HG03575 (cell line): ENCODE results near the gene TMEM120A.

Experiments
- ATAC-seq: cut with Tn5 transposase; IDR thresholded peaks from one replicate; pipeline ENCODE4 v1.9.1; 2021; ENCODE audit not compliant: unreplicated experiment, insufficient number of reproducible peaks, low FRiP score; ENCODE audit errors: extremely low read depth

The TMEM120A gene

DNA sequence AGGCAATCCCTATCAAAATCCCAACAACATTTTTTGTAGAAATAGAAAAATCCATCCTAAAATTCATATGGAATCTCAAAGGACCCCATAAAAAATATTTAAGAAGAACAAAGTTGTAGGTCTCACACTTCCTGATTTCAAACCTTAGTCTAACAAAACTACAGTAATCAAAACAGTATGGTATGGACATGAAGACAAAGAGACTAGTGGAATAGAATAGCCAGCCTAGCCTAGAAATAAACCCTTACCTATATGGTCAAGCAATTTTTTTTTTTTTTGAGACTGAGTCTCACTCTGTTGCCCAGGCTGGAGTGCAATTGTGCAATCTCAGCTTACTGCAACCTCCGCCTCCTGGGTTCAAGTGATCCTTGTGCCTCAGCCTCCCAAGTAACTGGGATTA, 3.6 kb upstream of the TMEM120A start:
- no peak for ATAC-seq

DNA sequence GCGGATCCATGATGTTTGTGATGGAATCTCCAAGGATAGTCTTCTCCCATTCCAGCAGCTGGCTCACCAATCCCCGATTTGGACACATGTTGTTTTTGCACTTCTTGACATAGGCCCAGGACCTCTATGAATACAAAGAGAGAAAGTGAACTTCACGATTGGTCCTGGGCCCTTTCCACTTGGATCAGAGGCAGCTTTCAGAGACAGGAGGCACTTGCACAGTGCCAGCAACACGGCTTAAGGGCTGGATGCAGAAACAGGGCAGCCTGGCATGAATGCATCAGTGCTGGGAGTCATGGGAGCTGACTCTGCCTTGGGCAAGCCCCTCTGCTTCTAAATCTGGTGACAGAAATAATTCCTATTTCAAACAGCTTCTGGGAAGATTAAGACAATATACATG, 2.1 kb upstream of the TMEM120A start:
- no peak for ATAC-seq

DNA sequence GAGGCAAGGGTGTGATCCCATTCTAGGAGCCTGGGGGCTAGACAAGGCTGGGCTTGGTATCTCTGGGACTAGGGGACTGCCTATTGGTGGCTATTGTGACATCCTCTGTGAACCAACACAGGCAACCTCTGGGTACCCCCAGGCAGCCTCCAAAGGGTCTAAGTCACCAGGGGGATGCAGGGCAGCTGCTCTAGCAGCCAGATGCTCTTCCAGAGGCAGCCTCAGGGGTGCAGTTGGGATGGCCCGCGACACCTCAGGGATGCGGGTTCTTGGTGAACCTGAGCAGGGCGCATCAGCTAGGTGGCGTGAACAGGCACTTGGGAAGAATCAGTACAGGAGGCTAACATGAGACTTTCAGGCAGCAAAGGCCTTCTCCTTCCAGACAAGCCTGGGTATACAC, 1.6 kb upstream of the TMEM120A start:
- no peak for ATAC-seq

DNA sequence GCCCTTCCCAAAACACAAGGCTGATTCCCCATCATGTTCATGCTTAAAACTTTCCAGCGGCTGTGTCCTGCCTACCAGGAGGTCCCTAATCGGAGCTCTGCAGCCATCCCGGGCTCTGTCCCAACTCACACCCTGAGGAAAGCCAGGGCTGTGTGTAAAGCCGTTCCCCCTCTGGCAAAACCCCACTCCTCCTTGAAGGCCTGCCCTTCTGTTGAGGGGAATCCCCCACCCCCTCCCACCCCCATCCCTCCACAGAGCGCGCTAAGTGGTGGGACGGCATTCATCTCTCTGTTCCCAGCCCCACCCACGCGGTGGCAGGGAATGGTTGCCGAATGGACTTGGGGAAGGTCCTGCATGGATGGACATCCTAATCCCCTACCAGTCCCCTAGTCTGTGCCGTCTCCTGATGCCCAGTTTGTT, 667 bp upstream of the TMEM120A start:
- no peak for ATAC-seq

DNA sequence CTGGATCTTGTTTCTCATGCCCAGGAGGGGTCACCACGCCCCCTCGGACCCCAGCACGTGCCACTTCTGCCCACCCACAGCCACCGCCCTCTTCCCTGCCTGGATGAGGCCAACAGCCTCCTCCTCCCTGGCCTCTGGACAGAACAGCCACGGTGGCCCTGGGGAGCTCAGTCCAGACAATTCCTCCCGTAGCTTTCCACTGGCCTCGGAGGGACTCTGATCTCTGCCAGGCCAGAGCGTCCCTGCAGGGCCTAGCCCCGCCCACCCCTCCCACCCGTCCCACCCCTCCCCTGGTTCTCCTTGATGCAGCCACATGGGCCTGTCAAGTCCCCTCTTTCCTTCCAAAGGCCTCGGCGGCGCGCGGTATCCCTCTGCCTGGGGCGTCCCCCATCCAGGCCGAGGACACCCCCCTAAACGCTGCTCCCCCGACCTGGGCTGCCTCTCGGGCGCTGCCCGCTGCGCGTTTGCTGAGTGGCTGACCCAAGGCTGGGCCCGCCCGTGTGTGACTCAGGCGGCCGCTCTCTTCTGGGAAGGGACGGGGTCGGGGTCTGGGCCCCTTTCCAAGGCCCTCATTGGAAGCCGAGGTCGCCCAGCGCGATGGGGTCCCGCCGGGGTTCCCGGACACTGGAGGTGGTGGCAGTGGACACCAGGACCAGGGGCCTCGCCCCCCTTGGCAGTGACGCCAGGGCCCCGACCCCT, 557 bp downstream of the TMEM120A start:
- no peak for ATAC-seq

DNA sequence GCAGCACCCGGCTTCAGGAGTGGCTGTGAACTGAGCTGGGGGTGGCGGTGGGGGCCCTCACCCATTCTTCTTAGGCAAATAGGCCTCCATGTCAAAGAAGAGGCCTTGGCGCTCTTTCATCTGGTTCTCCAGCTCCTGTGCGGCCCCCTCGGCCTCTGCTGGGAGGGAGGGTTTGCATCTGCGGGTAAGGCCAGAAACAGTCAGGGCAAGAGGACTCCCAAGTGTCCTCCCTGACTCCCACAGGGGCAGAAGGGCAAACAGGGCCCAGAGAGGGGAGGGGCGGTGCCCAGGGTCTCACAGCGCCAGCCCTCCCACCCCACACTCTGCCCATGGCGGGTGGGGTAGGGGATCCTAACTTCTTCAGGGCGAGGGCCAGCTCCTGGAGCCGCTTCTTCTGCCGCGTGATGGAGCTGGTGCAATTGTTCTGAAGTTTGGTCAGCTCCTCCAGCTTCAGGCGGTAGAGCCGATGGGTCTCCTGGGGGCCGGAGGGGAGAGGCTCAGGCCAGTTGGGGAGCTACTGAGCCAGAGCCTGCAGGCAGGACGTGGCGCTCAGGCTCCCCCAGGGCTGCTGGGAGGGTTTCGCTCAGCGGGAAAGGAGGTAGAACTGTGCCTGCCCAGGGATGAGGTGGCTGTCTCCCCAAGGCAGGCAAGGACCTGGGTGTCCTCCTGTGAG, 2.2 kb downstream of the TMEM120A start:
- ATAC-seq = no peak

DNA sequence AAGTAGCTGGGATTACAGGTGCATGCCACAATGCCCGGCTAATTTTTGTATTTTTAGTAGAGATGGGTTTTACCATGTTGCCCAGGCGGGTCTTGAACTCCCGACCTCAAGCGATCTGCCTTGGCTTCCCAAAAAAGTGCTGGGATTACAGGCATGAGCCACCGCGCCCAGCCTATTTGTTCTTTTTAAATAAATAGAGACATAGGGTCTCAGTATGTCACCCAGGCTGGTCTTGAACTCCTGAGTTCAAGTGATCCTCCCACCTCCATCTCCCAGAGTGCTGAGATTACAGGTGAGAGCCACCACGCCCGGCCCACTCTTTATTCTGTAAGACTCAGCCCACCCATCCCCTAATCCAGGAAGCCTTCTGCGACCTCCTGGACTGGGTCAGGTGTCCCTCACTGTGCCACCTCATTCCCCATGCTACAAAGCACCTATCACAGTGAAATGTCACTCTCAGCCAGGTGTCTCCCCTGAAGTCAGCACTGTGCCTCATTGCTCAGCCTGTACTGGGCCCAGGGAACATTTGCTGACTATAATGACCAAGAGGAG, 2.8 kb downstream of the TMEM120A start:
- no peak for ATAC-seq

DNA sequence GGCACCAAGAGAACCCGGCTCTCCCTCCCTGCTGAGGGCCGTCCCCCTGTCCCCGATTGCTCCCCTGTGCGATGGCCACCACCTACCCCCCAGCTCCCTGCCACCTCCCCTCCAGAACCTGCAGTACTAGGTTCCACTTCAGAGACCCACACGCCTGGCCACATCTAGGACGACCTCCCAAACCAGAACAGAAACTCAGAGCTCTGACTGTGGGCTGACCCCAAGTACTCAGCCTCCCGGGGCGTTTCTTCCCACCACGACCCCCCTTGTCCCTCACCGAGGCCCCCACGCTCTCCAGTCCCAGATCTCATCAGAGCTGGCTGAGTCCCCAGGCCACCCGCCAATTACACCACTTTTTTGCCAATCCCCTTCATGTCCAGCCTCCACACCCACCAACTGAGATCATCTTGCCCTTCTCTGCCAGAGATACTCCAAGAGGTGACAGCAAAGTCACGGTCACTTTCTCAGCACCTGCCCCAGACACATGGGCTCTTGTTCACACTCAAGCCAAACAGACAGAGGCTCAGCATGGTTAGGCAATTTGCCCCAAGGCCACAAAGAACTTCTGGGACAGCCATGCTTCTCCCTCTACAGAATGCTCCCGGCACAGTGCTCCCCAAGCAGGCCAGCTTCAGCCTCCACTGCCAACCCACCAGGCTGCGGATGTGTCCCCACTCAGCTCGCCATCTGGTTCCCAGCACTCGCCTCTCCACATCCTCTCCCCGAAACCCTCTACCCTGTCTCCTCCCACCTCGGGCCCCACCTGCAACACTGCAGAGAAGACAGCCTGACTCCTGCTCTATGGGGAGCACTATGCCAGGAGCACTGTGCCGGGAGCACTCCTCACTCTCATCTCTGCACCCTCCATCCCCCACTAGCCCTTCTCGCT, 4.7 kb downstream of the TMEM120A start:
- no peak for ATAC-seq

DNA sequence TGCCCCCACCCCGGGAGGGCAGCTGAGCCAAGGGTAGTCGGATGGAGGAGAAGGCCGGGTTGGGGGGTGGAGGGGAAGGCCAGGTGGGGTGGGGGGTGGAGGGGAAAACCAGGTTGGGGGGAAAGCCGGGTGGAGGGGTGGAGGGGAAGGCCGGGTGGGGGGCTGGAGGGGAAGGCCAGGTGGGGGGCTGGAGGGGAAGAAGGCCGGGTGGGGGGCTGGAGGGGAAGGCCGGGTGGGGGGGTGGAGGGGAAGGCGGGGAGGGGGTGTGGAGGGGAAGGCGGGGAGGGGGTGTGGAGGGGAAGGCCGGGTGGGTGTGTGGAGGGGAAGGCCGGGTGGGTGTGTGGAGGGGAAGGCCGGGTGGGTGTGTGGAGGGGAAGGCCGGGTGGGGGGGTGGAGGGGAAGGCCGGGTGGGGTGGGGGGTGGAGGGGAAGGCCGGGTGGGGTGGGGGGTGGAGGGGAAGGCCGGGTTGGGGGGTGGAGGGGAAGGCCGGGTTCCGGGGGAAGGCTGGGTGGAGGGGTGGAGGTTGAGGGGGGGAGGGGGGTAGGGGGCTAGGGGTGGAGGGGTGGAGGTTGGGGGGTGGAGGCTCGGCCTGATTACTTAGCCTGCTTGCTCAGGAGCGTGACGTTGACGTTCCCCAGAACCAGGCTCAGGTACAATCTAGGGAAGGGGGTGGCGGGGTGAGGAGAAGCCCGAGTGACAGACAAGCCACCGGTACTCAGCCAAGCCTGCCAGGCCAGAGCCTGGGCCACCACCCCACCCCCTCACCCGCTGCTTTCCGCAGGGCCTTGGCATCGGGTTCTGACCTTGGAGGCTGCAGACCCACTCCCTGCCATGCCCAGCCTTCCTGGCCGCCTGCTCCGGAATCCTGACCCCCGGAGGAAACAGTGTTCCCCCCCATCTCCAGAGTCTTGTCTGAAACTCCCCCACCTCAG, 5.6 kb downstream of the TMEM120A start:
- ATAC-seq = no peak

DNA sequence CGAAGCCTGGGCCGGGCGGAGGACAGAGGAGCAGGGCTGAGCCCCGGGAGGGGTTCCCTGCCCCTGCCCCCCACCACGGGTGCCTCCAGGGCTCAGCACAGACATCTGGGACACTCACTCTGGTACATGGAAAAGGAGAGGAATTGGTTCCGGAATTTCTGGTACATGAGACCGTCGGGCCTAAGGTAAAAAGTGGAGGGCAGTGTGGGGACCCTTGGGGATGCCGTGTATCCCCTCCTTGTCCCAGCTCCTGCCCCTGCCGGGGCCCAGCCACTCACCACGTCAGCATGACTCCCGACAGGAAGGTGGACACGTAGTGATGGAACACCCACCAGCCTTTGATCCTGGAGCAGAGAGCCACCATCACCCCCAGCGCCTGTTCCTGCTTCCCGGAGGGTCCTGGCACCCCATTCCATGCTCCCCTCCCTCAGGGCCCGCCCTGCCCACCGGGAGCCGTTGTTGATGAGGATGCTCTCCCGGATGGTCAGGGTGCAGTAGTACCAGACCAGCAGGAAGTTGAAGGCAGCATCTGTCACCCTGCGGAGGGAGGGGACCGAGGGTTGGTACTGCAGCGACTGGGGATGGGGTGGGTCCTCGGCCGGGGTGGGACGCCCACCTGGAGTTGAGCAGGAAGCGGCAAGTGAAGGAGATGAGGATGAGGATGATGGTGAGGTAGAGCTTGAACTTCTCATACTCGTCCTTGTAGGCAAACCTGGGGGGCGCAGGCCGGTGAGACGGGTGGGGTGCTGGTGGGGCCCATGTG, 6.4 kb downstream of the TMEM120A start:
- ATAC-seq = no peak

DNA sequence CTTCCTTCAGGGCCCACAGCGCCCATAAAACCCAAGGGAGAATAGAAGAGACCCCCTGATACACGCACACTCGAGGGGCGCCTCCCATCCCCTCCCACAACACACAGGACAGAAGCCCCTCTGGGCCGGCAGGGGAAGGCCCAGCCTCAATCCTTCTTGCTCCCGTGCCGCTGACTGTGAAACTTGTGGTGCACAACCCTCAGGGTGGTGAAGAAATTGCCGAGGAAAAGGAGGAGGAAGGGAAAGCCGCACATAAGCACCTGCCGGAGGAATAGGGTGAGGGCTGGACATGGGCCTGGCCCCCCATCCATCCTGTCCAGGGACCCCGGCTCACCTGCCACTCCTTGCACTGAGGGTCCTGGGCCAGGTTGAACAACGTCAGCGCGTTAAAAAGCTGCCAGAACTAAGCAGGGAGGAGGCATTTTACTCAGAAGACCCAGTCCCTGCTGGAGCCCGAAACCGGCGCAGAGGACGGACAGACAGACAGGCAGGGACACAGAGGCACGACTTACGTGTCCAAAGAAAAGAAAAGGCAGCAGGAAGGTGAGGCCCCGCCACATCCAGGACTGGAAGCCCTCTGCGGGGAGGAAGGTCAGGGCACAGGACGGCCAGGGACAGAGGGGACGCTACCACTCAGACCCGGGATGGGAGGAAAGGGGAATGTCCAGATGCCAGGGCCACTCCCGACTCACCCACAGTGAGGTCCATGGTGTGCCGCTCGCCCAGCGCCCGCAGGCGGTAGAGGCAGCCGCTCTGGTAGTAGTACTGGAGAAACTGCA, 7.2 kb downstream of the TMEM120A start:
- no peak for ATAC-seq

DNA sequence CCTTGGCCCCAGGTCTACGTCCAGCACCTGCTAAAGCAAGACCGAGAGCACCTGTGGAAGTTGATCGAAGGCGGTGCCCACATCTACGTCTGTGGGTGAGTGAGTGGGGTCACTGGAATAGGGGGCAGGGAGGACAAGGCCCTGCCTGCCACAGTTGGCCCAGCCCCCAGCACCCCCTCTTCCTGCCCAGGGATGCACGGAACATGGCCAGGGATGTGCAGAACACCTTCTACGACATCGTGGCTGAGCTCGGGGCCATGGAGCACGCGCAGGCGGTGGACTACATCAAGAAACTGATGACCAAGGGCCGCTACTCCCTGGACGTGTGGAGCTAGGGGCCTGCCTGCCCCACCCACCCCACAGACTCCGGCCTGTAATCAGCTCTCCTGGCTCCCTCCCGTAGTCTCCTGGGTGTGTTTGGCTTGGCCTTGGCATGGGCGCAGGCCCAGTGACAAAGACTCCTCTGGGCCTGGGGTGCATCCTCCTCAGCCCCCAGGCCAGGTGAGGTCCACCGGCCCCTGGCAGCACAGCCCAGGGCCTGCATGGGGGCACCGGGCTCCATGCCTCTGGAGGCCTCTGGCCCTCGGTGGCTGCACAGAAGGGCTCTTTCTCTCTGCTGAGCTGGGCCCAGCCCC, 8.1 kb downstream of the TMEM120A start:
- no peak for ATAC-seq

DNA sequence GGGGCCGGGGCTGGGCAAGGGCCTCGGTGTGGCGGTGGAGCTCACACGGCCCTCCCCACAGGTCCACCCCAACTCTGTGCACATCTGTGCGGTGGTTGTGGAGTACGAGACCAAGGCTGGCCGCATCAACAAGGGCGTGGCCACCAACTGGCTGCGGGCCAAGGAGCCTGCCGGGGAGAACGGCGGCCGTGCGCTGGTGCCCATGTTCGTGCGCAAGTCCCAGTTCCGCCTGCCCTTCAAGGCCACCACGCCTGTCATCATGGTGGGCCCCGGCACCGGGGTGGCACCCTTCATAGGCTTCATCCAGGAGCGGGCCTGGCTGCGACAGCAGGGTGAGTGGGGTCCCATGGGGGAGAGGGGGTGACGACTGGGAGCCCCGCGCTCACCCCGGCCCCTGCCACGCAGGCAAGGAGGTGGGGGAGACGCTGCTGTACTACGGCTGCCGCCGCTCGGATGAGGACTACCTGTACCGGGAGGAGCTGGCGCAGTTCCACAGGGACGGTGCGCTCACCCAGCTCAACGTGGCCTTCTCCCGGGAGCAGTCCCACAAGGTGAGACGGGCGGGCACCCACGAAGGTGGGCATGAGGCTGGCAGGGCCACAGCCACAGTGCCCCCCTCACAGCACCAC, 8.8 kb downstream of the TMEM120A start:
- no peak for ATAC-seq

DNA sequence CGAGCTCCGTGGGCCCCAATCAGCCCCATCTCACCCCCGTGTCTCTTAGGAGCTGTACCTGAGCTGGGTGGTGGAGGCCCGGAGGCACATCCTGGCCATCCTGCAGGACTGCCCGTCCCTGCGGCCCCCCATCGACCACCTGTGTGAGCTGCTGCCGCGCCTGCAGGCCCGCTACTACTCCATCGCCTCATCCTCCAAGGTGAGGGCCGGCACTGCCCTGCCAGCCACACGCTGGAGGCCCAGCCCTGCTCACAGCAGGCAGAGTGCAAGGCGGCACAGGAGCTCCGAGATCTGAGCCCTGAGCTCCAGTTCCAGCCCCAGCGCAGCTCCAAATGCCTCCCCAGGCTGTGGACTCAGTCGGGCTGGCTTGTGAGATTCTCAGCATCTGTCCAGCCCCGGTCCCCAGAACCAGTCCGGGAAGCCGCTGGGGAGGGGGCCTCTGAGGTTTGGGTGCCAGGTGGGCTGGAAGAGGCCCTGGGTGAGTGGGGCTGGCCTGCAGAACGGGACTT, 9.3 kb downstream of the TMEM120A start:
- ATAC-seq = no peak

DNA sequence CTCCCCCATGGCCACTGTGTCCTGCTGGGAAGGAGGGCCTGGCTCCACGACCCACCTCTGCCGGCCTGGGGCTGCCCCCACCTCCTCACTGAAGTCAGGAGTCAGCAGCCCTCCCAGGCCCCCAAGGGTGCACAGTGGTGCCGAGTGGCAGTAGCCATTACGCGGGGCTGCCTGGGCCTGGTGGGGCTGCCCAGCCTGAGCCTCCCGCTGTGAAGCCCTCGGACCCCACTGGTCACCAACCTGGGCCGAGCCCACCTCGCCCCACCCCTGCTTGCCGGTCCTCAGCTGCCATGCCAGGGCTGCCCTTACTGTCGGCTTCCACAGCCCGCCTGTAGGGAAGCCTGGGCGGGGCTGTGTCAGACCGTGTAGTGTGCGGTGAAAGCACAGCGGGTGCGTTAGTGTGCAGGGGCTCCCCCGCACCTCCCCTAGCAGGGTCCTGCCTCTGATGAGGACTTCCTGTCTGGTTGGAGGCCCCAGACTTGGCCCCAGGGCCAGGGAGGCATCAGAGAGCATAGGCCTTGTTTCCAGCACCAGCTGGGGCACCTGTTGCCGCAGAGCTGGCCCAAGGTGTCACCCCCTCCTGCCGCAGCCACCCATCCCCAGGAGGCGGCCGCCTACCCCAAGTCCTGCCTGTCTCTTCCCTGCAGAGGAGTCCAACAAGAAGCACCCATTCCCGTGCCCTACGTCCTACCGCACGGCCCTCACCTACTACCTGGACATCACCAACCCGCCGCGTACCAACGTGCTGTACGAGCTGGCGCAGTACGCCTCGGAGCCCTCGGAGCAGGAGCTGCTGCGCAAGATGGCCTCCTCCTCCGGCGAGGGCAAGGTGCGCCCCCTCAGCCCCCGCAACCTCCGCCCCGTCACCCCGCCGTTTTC, 10.0 kb downstream of the TMEM120A start:
- no peak for ATAC-seq
